Medulla oblongata (tissue), 1 donor: Measurements from ENCODE around the gene DNAJC15.

ENCODE experiments used
- DNase-seq: peaks from one replicate; pipeline ENCODE4 v3.0.0-alpha.2; 2015; ENCODE audit errors: extremely low spot score

The DNAJC15 gene

DNA sequence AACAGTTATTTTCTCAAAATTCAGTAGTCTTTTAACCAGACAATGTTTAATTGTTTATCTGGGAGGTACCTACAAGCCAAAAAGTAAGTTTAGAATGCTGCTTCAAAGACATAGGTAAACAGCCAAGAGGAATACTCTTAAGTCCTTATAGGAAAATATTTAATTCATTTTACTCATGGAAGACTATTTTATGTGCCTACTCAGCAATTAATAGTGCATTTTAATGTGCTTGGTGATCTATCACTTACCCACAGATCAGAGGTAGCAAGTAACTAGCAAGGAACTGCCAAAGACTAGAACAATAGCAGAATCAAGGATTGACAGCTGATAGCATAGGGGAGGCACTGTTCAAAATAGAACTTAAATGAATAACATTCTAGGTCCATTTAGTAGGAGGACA, 60.4 kb downstream of the DNAJC15 start:
- DNase-seq = no peak

- peak; percentile 48 for DNase-seq
Observed at GRCh38 chr13:43085545-43085944, 62.2 kb downstream of the DNAJC15 start.

DNA sequence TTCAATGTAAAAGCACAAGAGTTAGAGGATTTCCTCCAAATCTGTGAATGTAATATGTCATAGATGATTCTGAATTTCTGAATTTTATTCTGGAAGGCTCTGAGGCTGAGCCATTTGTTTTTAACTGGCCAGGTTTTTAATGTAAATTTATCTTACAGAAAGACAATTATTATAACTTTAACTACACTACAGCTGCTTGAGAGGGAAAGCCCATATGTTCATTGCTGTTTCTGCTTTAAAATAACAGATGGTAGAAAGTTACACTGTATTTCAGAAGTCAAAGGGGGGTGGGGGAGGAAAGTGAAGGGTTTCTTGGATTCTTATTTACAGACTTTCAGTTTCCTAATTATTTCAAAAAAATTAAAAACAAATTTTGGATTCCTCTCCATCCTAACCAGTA, 62.8 kb downstream of the DNAJC15 start:
- no peak for DNase-seq

GRCh38 chr13:43088093-43088511, 64.7 kb downstream of the DNAJC15 start:
- peak; percentile 36 for DNase-seq

DNA sequence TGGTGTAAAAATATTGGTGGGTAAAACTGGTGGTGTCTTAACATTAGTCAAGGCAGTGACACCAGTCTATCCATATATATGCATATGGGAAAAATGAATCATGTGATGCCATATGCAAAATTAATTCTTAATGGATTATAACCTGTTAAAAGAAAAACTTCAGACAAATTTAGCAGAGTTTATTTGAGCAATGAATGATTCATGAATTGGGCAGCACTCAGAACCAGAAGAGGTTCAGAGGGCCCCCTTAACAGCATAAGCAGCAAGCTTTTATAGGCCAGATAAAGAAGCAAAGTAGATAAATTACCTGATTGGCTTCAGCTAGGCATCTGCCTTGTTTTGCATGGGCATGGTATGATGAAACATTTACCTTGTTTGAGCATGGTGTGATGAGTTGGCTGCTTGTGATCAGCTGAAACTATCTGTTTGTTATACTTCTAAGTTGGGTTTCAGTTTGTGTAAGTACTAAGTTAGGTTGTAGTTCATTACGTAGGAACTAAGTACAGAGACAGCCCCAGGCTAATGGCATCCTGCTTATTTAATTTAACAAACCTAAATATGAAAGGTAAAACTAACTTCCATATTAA, 66.6 kb downstream of the DNAJC15 start:
- DNase-seq = no peak

DNA sequence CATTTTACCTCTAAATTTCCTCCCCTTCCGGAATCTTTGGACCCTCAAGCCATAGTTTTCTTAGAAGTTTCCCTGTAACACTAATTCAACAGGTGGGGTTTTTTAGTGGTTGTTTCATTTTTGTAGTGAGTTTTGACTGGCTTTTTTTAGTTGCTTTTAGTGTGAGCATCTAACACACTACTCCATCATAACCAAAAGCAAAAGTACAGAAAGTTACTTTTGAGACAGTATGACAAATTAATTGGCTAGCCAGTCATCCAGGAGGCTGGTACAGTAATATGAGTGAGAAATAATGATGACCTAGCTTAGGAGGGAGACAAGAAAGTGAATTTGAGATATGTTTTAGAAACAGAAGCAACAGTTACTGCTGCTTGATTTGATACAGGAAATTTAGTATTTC, 71.5 kb downstream of the DNAJC15 start:
- no peak for DNase-seq

DNA sequence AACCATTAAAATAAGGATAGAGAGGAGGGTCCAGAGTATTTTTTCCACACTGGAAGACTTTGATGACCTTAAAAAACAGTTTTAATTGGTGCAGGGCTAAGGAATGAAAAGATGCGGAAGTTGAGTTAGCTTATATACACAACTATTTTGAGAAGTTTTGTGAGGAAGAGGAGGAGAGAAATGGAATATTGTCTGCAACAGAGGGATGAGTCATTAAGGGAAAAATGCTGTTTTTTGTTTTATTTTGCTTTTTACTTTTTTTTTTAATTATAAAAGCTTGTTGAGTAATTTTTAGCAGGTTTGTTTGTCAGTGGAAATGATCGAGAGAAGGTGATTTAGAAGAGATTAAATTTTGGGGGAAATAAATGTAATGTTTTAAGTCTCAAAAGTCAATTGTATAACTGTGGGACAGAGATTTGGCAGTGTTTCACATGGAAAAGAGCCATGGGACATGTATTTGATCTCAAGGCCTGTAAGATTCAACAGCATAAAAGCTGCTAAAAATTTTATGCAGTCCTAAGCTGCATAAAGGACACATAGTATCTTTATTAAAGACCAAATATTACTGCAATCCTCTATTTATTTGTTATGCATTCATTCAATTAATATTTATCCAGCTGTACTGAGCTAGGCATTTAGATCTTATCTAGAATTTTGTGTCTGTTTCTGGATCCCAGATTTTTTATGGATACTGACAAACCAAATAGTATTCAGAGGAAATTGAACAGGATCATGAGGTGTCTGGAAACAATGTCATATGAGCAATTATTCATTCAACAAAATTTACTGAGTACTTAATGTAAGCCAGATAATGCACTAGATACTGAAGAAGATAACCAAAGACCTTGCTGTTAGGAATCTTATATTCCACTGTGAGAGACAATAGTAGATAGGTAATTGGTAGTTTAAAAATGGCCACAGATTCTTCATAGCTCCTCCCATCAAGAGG, 72.7 kb downstream of the DNAJC15 start:
- no peak for DNase-seq

- no peak for DNase-seq
Observed at GRCh38 chr13:43100667-43101066, 77.3 kb downstream of the DNAJC15 start.

GRCh38 chr13:43102304-43102703, 78.9 kb downstream of the DNAJC15 start:
- no peak for DNase-seq

DNA sequence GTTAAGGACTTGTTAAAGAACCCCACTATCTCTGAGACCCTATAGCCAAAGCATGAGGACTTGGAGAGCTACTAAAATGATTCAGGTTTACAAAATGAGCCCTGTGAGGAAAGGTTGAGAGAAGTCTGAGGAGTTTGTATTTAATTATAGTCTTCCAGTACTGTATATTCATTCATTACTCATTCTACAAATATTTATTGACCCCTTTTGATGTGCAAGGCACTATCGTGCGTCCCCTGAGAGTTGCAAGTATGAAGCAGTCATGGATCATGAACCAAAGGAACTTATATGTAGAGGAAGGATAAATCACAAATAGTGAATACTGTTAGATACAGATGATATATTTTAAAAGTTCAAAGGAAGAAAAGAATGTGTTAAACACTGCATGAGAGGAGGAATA, 84.4 kb downstream of the DNAJC15 start:
- DNase-seq = no peak

DNA sequence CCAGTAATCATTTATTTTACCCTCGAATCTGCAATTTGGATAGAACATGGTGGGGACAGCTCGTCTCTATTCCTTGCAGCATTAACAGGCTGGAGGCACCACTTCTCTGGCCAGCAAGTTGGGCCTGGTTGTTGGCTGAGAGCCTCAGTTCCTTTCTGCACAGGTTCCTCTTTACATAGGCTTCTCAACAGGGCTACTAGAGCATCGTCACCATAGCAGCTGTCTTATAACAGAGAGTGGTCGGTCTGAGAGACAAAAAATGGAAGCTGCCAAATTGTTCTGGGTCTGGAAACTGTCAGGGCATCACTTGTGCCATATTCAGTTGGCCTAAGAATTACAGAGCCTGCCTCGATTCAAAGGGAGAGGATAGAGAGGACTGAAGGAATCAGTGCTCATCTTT, 86.7 kb downstream of the DNAJC15 start:
- peak; percentile 19 for DNase-seq

GRCh38 chr13:43110658-43111057, 87.3 kb downstream of the DNAJC15 start:
- no peak for DNase-seq

DNA sequence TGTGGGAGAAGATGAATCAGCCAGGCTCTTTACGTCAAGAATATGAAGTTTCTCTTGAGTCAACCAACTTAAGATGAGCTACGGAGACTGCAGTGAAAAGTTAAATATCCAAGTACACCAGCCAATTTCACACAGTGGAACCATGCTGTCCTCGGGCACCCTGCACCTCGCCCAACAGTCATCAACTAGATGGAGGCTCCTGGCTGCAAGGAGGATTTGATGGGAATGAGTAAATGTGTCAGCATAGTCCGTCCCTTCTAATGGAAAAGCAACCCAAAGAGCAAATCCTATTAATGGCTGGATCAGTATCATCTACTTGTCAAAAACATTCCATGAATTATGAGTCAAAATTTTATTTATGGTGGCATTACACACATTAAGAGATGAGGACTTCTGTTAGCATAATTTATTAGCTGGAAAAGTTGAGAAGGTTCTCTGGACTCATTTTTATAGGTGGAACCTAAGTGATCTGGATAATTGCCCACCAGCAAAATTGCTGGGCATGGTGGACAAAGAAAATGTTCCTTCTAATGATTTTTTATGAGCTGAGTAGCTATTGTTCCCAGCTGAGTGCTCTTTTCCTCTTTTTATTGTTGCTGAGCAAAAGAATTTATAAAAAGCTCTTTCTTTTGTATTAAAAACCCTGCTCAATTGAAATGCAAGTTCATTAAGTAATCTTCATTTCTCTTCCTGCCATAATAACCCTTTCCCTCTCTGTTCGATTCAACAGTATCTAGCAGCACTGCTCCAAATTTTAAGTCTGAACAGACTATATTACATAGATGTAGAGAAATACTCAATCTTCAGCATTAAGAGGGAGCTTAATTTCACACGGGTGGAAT, 88.4 kb downstream of the DNAJC15 start:
- no peak for DNase-seq

DNA sequence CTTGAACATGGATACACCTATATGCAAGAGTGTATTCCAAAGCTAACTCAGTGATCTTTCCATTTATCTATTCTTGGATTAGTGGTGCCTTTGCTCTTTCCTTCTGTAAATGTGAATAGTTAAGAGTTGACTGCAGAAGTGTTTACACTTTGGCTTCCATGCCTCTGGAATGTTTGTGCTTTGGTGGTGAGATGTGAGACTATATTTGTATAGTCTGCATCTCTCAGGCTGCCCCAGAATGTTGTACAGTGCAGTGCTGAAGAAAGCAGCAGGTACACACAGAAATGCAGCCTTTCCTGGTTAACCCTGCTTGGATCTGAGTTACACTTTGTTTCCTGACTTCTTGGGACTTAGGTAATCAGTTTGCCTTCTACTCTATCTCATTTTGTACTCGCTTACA, 90.2 kb downstream of the DNAJC15 start:
- DNase-seq = no peak

- no peak for DNase-seq
Observed at GRCh38 chr13:43114504-43114903, 91.1 kb downstream of the DNAJC15 start.

DNA sequence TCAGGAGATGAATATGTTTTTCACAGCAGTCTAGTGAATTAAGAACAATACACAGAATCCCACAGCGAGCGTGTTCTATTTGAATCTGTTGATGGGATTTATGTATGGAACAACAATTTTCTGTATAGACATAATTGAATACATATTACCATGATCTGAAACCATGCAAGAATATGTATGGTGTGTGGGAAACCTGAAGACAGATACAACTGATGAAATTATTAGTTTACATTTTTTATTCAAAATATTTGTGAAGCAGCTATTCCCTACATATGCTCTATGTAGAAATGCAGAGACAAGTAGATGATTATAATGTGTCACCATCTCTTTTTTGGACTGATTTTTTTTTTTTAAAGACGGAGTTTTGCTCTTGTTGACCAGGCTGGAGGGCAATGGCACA, 91.8 kb downstream of the DNAJC15 start:
- no peak for DNase-seq

GRCh38 chr13:43116242-43116641, 92.9 kb downstream of the DNAJC15 start:
- DNase-seq = no peak

DNA sequence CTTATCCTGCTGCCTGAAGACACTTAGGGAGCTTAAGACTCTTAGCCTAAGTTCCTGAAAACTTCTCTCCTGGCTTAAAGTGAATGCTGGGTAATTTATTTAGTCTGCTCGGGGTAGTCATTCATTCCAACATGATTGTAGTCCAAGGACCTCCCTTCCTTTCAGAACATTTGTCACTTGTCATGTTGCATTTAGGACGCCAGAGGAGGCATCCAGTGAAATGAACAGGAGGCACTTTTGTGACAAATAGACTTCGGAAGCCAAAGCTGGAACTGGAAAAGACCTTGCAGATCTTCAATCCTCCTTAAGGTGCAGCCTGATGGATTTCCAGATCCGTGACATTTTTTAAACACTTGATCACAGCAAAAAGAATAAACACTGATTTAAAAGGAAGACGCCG, 95.1 kb downstream of the DNAJC15 start:
- no peak for DNase-seq

- DNase-seq = no peak
Observed at GRCh38 chr13:43119206-43119605, 95.8 kb downstream of the DNAJC15 start.

DNA sequence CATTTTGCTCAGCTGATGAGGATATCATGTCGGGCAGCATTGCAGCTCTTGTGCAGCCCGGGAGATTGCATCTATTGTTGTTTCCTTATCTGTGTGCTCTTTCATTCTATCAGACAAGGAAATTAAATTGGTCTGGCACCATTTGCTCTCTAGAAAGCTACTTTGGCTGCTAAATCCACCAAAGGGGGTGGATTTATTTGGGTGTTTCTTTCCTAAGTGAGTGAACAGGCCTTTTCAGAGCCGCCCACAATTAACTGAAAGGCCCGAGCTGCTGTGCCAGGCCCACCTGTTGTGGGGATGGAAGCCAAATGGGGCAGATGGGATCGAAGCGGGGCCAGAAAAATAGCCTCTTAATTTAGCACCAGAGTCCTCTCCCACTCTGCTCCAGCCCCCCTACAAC, 99.4 kb downstream of the DNAJC15 start:
- DNase-seq = no peak

DNA sequence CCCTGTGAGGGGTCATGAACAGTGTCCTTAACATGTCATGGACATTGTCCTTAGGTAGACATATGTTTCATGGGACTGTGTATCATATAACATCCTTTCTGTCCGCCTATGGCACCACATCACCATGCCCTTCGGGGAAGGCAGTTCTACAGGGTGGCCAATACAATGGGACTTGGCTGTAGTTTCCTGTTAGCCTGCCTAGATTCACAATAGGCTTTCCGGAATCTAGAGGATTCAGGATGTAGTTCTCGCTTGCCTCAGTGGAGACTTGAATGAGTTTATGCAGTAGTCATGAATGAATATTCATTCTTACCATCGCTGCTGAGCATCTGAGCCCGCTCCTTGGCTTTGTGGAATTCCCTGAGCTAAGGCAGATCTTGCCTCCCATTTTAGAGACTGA, 100.5 kb downstream of the DNAJC15 start:
- DNase-seq = no peak

- DNase-seq = no peak
Observed at GRCh38 chr13:43124490-43124889, 101.1 kb downstream of the DNAJC15 start.
